ENCODE data around the gene GUCY2F. TPM values are rescaled to one million over a fixed set of nuclear protein-coding genes. Genes with fewer than 3 reads are reported as not detected.

Gene GUCY2F
- total RNA-seq, 1 donor from 2014 or later: not detected

- intact Hi-C loops (cut with micrococcal nuclease): no loop called here
Observed at GRCh38 chrX:109398061-109398460, 83.8 kb downstream of the GUCY2F start.

- intact Hi-C loops (cut with micrococcal nuclease): no loop called here
Observed at GRCh38 chrX:109393859-109394258, 88.0 kb downstream of the GUCY2F start.

GRCh38 chrX:109392895-109393294 lies 89.0 kb downstream of the GUCY2F start:
- intact Hi-C loops (cut with micrococcal nuclease): no loop called here

GRCh38 chrX:109390556-109390955 lies 91.3 kb downstream of the GUCY2F start:
- intact Hi-C loops (cut with micrococcal nuclease): no loop called here

GRCh38 chrX:109389917-109390316 lies 92.0 kb downstream of the GUCY2F start:
- intact Hi-C loops (cut with micrococcal nuclease): no loop called here

- intact Hi-C loops (cut with micrococcal nuclease): no loop called here
Observed at GRCh38 chrX:109384699-109385098, 97.2 kb downstream of the GUCY2F start.

- intact Hi-C loops (cut with micrococcal nuclease): no loop called here
Observed at GRCh38 chrX:109382332-109382731, 99.6 kb downstream of the GUCY2F start.

GRCh38 chrX:109378281-109378680 lies 103.6 kb downstream of the GUCY2F start:
- intact Hi-C loops (cut with micrococcal nuclease): no loop called here

- intact Hi-C loops (cut with micrococcal nuclease): no loop called here
Observed at GRCh38 chrX:109374262-109374960, 107.5 kb downstream of the GUCY2F start.

- intact Hi-C loops (cut with micrococcal nuclease): no loop called here
Observed at GRCh38 chrX:109373468-109373867, 108.4 kb downstream of the GUCY2F start.

GRCh38 chrX:109372716-109373115 lies 109.2 kb downstream of the GUCY2F start:
- intact Hi-C loops (cut with micrococcal nuclease): no loop called here

- intact Hi-C loops (cut with micrococcal nuclease): no loop called here
Observed at GRCh38 chrX:109372291-109372690, 109.6 kb downstream of the GUCY2F start.

GRCh38 chrX:109362101-109362500 lies 119.8 kb downstream of the GUCY2F start:
- intact Hi-C loops (cut with micrococcal nuclease): no loop called here

GRCh38 chrX:109360301-109360700 lies 121.6 kb downstream of the GUCY2F start:
- intact Hi-C loops (cut with micrococcal nuclease): no loop called here

GRCh38 chrX:109357706-109358105 lies 124.2 kb downstream of the GUCY2F start:
- intact Hi-C loops (cut with micrococcal nuclease): no loop called here

- intact Hi-C loops (cut with micrococcal nuclease): no loop called here
Observed at GRCh38 chrX:109356684-109357083, 125.2 kb downstream of the GUCY2F start.

GRCh38 chrX:109352066-109352588 lies 129.8 kb downstream of the GUCY2F start:
- intact Hi-C loops (cut with micrococcal nuclease): no loop called here

GRCh38 chrX:109351557-109351956 lies 130.3 kb downstream of the GUCY2F start:
- intact Hi-C loops (cut with micrococcal nuclease): no loop called here

- intact Hi-C loops (cut with micrococcal nuclease): no loop called here
Observed at GRCh38 chrX:109350551-109350950, 131.3 kb downstream of the GUCY2F start.

- intact Hi-C loops (cut with micrococcal nuclease): no loop called here
Observed at GRCh38 chrX:109350051-109350450, 131.8 kb downstream of the GUCY2F start.

- intact Hi-C loops (cut with micrococcal nuclease): no loop called here
Observed at GRCh38 chrX:109347632-109348031, 134.3 kb downstream of the GUCY2F start.

- intact Hi-C loops (cut with micrococcal nuclease): no loop called here
Observed at GRCh38 chrX:109346491-109346890, 135.4 kb downstream of the GUCY2F start.

- intact Hi-C loops (cut with micrococcal nuclease): no loop called here
Observed at GRCh38 chrX:109345856-109346255, 136.0 kb downstream of the GUCY2F start.

Data from T-helper 1 cell treated with Interleukin-12 subunit alpha and Interleukin-12 subunit beta and Interleukin-4 antibody, amounts not matched to agents 30 ng/mL and 1 ng/mL, for 36 hours (primary cell).